ENCODE measurements around the gene OST4.

The OST4 gene

GRCh38 chr2:27038631-27039339, 32.7 kb downstream of the OST4 start:
- no peak overlapping the region for H3K4me3 ChIP-seq (ENCODE audit: low read length)
- H3K36me3 ChIP-seq (replicated peaks; ENCODE audit: insufficient read depth, low read length), result peaks cover 11% of the 10 kb centered on the region
- H3K9ac ChIP-seq (ENCODE audit: low read length), result no peak overlapping the region

GRCh38 chr2:27038012-27038411, 33.4 kb downstream of the OST4 start:
- no peak overlapping the region for H3K9ac ChIP-seq (ENCODE audit: low read length)
- H3K4me2 ChIP-seq (ENCODE audit: low read depth, low read length), result no peak overlapping the region
- no peak overlapping the region for H3K27ac ChIP-seq (ENCODE audit: low read length)
- H3K27me3 ChIP-seq (replicated peaks; ENCODE audit: insufficient read depth, low read length), result no peaks in the 10 kb centered on the region
- TF ChIP-seq EZH2phosphoT487 (IDR thresholded peaks at IDR 0.05; ENCODE audit: low read length) (no peak), EZH2 (optimal IDR thresholded peaks at IDR 0.05; ENCODE audit: low read depth, low read length) (no peak), CTCF (IDR thresholded peaks at IDR 0.05; ENCODE audit: low read length) (no peak)
- no peak for DNase-seq
- no peaks in the 10 kb centered on the region for H3F3A ChIP-seq (ENCODE audit: insufficient read depth, low read length)
- H3K36me3 ChIP-seq (replicated peaks; ENCODE audit: insufficient read depth, low read length), result peaks cover 11% of the 10 kb centered on the region
- no peak overlapping the region for H2AFZ ChIP-seq (ENCODE audit: low read length)
- no peaks in the 10 kb centered on the region for H3K9me3 ChIP-seq (replicated peaks; ENCODE audit: insufficient read depth, low read length)
- H3K79me2 ChIP-seq (ENCODE audit: low read length), result peaks cover 40% of the 10 kb centered on the region
- no peaks in the 10 kb centered on the region for H3K9me2 ChIP-seq (replicated peaks; ENCODE audit: insufficient read depth, low read length)
- no peak overlapping the region for H3K4me3 ChIP-seq (ENCODE audit: low read length)
- H4K20me1 ChIP-seq (ENCODE audit: insufficient read depth, low read length), result no peaks in the 10 kb centered on the region
- H3K4me1 ChIP-seq (ENCODE audit: low read length), result peaks cover 5% of the 10 kb centered on the region

More at GRCh38 chr2:27038631-27039339, 32.7 kb downstream of the OST4 start:
- no peaks in the 10 kb centered on the region for H3K27me3 ChIP-seq (replicated peaks; ENCODE audit: insufficient read depth, low read length)
- peaks cover 5% of the 10 kb centered on the region for H3K4me1 ChIP-seq (ENCODE audit: low read length)
- no peak overlapping the region for H3K4me2 ChIP-seq (ENCODE audit: low read depth, low read length)
- H3K27ac ChIP-seq (ENCODE audit: low read length), result no peak overlapping the region
- H3K79me2 ChIP-seq (ENCODE audit: low read length), result peaks cover 32% of the 10 kb centered on the region
- no peak for TF ChIP-seq EZH2 (optimal IDR thresholded peaks at IDR 0.05; ENCODE audit: low read depth, low read length)
- no peak for TF ChIP-seq EZH2phosphoT487 (IDR thresholded peaks at IDR 0.05; ENCODE audit: low read length)
- TF ChIP-seq CTCF (IDR thresholded peaks at IDR 0.05; ENCODE audit: low read length), result no peak
- no peak for DNase-seq
- H3F3A ChIP-seq (ENCODE audit: insufficient read depth, low read length), result no peaks in the 10 kb centered on the region
- H3K9me2 ChIP-seq (replicated peaks; ENCODE audit: insufficient read depth, low read length), result no peaks in the 10 kb centered on the region
- no peak overlapping the region for H2AFZ ChIP-seq (ENCODE audit: low read length)
- no peaks in the 10 kb centered on the region for H3K9me3 ChIP-seq (replicated peaks; ENCODE audit: insufficient read depth, low read length)
- H4K20me1 ChIP-seq (ENCODE audit: insufficient read depth, low read length), result no peaks in the 10 kb centered on the region

GRCh38 chr2:27033253-27033852, 38.1 kb downstream of the OST4 start:
- DNase-seq, result no peak
- Histone ChIP-seq H3K4me2 (ENCODE audit: low read depth, low read length) (peak overlapping the region; percentile 92), H3K27me3 (replicated peaks; ENCODE audit: insufficient read depth, low read length) (no peaks in the 10 kb centered on the region), H3K4me3 (ENCODE audit: low read length) (peak overlapping the region; percentile 94), H3K9ac (ENCODE audit: low read length) (peak overlapping the region; percentile 86), H3K79me2 (ENCODE audit: low read length) (peaks cover 45% of the 10 kb centered on the region), H4K20me1 (ENCODE audit: insufficient read depth, low read length) (no peaks in the 10 kb centered on the region), H3K9me2 (replicated peaks; ENCODE audit: insufficient read depth, low read length) (no peaks in the 10 kb centered on the region), H2AFZ (ENCODE audit: low read length) (peak overlapping the region; percentile 49), H3K36me3 (replicated peaks; ENCODE audit: insufficient read depth, low read length) (peaks cover 7% of the 10 kb centered on the region), H3F3A (ENCODE audit: insufficient read depth, low read length) (no peaks in the 10 kb centered on the region), H3K9me3 (replicated peaks; ENCODE audit: insufficient read depth, low read length) (no peaks in the 10 kb centered on the region), H3K27ac (ENCODE audit: low read length) (peak overlapping the region; percentile 25; the same call in 1 of the 2 replicates), H3K4me1 (ENCODE audit: low read length) (peaks cover 5% of the 10 kb centered on the region)
- TF ChIP-seq CTCF (IDR thresholded peaks at IDR 0.05; ENCODE audit: low read length) (no peak), EZH2phosphoT487 (IDR thresholded peaks at IDR 0.05; ENCODE audit: low read length) (no peak), EZH2 (optimal IDR thresholded peaks at IDR 0.05; ENCODE audit: low read depth, low read length) (no peak)
